Stimulated activated CD4-positive, alpha-beta T cell treated with anti-CD3 and anti-CD28 coated beads, Interleukin-4, amount 100 ng/mL, for 1 hour (primary cell): ENCODE data around the gene CEP131.

ENCODE experiments used
- DNase-seq: peaks from one replicate; pipeline ENCODE4 v3.0.0-alpha.2; 2020

Gene CEP131

DNA sequence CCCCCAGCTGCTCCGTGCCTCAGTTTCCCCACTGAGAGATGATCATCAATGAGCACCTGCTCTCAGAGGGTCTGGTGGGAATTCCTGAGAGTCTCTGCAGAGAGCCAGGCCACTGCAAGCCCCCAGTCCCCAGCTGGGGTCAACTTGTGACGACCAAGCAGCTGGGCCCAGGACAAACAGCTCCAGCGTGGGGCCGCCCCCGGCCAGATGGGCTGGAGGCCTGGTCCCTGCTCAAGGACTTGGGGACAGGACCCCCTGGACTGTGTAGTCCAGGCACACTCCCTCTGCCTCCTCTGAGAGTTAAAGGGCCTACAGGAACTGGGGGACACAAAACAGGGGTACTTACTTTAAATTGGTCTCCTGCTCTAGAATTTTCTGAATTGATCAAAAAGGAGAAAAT lies 40.2 kb downstream of the CEP131 start:
- no peak for DNase-seq

DNA sequence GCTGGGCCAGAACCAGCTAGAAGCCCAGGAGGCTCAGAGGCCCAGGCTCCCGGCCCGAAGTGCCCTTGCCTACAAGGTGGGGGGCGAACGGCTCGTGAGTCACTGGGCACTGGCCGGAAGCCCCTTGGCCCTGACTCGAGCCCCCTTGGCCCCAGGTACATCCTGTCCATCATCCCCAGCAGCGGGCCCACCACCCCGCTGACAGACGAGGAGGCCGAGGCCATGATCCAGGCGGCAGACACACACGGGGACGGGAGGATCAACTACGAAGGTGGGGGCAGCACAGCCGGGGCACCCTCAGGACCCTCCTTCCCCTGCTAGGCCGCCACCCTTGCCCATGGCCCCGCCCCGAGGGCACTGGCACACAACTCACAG lies 41.0 kb downstream of the CEP131 start:
- no peak for DNase-seq

GRCh38 chr17:81180836-81181810 lies 41.6 kb downstream of the CEP131 start:
- no peak for DNase-seq

DNA sequence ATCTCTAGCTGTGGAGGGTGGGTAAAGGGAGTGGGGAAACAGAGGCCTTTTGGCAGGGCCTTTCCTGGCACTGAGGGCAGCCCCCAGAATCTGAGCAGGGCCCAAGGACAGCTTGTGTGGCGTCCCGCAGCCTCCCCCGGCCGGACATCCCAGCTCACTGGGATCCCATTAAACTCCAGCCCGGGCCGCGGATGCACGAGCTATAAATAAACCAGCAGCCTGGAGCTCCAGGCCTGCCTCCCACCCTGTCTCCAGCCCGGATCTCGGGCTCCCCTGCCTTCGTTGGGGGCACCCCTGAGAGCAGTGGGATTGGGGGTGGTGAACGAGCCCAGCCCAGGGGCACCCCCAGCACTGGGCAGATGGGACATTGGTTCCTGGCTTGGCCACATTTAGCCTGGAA lies 42.9 kb downstream of the CEP131 start:
- no peak for DNase-seq

GRCh38 chr17:81179220-81179619 lies 43.5 kb downstream of the CEP131 start:
- no peak for DNase-seq

DNA sequence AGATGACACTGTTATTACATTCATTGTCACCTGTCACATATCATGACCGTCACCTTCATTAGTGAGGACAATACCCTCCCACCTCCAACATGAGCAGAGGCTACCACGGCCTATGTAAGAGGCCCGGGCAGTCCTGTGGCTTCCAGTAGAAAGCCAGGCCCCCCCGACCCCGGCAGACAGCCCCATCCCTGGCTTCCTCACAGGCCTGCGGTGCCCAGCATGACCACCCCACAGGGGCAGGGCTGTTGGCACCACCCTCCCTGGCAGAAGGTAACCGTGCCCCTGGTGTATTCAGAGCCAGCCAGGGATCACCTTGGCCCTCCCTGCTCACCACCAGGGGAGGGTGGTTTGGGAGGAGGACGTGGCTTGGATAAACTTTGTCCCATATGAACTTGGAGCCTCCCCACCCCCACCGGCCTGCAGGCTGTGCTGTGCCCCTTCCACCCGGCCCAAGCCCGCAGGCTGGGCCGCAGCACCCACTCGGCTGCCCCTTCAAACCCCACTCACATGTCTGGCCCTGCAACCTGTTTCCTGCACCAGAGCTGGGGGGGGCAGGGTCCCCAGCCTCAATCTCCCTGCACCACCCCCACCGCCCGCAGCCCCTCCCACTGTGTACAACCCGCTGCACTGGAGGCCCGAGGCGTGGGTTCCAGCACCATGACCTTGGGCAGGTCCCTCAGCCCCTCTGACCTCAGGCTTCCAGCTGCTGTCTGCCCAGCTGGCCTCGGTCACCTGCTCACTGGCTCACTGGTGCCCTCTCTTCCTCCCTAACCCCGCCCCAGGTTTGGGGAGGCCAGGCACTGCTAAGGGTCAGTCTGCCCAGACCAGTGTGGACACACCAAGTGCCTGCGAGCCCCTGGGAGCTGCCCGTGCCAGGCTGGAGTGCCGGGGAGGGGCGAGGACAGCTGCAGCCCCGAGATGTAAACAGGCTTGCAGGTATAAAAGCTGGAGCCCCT lies 44.4 kb downstream of the CEP131 start:
- no peak for DNase-seq

DNA sequence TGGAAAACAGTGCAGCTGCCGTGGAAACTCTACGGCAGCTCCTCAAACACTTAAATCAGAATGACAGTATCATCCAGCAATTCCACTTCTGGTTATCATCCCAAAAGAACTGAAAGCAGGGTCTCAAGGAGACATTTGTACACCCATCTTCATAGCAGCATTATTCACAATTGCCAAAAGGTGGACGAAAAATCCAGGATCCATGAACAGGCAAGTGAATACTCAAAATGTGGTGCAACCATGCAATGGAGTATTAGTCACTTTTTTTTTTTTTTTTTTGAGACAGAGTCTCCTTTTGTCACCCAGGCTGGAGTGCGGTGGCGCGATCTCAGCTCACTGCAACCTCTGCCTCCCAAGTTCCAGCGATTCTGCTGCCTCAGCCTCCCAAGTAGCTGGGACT lies 46.1 kb downstream of the CEP131 start:
- DNase-seq = no peak

DNA sequence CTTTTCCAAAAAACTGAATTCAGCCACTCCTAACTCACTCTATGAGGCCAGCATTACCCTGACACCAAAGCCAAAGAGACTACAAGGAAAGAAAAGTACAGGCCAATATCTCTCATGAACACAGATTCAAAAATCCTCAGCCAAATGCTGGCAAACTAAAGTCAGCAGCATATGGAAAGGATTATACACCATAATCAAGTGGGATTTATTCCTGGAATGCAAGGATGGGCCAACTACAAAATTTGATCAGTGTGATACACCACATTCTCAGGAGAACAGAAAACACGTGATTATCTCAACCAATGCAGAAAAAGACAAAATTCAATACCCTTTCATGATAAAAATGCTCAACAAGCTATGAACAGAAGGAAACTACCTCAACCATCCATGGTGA lies 49.0 kb downstream of the CEP131 start:
- no peak for DNase-seq

- DNase-seq = no peak
Observed at GRCh38 chr17:81173052-81173761, 49.6 kb downstream of the CEP131 start.

DNA sequence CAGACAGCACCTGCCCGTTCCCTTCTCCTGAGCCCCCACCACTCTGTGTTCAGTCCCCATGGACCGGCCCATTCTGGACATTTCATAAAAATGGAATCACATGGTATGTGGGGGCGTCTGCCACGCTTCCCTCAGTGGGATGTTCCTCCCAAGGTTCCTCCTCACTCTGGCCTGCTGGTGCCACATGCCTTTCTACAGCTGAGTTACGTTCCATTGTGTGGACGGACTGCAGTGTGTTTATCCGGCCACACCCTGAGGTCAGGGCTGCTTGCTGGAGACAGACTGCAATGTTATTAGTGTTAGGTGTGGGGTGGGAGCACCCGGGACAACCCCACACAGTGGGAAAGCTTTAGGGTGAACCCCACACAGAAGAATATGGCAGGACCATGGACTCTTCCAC lies 50.8 kb downstream of the CEP131 start:
- no peak for DNase-seq

- no peak for DNase-seq
Observed at GRCh38 chr17:81170727-81171494, 51.9 kb downstream of the CEP131 start.

DNA sequence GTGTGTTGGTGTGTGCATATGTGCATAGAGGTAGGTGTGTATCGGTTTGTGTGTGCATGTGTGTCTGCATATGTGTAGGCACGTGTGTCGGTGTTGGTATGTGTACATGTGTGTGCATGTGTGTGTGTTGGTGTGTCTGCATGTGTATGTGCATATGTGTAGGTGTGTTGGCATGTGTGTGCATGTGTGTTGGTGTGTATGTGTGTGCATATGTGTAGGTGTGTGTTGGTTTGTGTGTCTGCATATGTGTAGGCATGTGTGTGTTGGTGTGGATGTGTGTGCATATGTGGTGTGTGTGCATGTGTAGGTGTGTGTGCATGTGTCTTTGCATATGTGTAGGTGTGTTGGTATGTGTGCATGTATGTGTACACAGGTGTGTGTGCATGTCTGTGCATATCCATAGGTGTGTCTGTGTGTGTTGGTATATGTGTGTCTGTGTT lies 52.9 kb downstream of the CEP131 start:
- no peak for DNase-seq

DNA sequence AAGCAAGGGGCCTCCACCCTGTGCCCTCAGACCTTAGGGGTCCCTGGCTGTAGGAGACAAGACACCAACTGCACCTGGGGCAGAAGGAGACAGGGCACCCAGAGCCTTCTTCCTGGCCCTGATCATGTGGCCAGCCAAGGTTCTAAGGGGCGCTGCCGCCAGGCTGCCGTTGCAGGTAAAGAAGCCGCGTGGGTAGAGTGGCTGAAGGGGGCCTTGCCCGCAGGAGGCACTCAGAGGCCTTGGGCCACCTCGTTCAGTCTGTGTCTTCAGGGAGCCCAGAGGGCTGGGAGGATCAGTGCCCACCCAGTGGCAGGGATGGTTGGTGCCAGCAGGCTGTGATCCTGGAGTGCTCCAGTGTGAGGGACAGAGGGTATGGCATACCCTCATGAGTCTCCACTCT lies 55.1 kb downstream of the CEP131 start:
- no peak for DNase-seq

DNA sequence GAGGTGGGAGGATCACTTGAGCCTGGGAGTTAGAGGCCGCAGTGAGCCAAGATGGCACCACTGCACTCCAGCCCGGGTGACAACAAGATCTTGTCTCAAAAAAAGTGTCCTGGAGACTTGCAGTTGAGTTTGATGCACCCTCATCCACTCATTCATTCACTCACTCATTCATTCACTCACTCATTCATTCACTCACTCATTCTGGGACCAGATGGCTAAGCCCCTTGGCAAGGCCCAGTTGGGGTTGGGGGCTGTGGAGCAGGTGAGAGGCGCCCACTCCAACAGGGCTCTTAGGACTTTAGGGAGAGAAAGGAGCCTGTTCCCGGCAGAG lies 55.6 kb downstream of the CEP131 start:
- no peak for DNase-seq

- no peak for DNase-seq
Observed at GRCh38 chr17:81166033-81166492, 56.7 kb downstream of the CEP131 start, which contains the start of gene AATK. Gene AATK, minus strand, starts transcription at chr17:81166221. Its CDS starts 229 bp downstream, at chr17:81165992.

- DNase-seq = no peak
Observed at GRCh38 chr17:81165246-81166032, 57.3 kb downstream of the CEP131 start, which contains the start of gene PVALEF. Gene PVALEF, plus strand, starts transcription at chr17:81165507. Its CDS starts 15,720 bp downstream, at chr17:81181227.

GRCh38 chr17:81164371-81165245 lies 58.2 kb downstream of the CEP131 start:
- no peak for DNase-seq

DNA sequence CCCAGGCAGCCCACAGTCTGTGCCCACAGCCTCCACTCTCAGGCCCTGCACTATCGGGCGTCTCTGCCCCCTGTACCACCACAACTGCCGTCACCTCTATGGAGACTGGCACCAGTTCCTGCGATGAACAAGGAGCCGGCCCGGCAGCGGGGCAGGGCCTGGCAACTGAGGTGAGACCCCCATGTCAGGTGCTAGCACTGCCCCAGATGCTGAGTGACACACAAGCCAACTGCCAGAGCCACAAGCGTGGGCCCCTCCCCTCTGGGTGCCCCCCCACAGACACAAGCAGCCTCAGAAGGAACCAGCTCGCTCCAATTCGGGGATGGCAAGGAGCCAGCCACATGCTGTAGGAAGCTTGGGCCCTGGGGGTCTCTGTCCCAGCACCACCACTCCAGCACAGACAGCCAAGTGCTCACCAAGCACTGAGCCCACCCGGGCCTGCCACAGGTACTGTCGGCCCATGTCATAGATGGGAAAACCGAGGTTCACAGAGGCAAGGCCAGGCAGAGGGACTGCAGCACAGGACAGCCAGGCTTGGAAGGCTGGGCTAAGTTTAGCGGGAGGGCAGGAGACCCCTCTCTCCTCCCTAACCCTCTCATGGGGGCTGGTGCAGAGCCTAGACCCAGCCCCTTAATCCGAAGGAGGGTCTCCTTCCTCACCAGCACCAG lies 58.9 kb downstream of the CEP131 start:
- DNase-seq = no peak

GRCh38 chr17:81163051-81163695 lies 59.6 kb downstream of the CEP131 start:
- no peak for DNase-seq
